Naive B cell (primary cell): ENCODE results near the gene FADS2. TPM values are rescaled to one million over a fixed set of nuclear protein-coding genes. Genes with fewer than 3 reads are reported as not detected.
A peak's percentile ranks its signal among the peaks of the same experiment; 100 is the strongest.

Experiments used
- ATAC-seq, 2 donors: fragments of 150-1000 bp; cut with Tn5 transposase; 2 replicates each; pipeline ENCODE4 v1.10.0; 2021; ENCODE audit warnings: low read depth in 2 of 2, mild to moderate bottlenecking in 2 of 2, moderate library complexity in 2 of 2
- DNase-seq: peaks from one replicate; pipeline ENCODE4 v3.0.0; 2022
- H3K27ac Mint-ChIP-seq, 6 donors: one replicate each; pipeline ENCODE4 v1.8.0; 2020 to 2022; ENCODE audit warnings: mild to moderate bottlenecking in 6 of 6, mixed read lengths in 6 of 6, moderate library complexity in 5 of 6, inconsistent platforms in 2 of 6
- H3K27me3 Mint-ChIP-seq, 3 donors: one replicate each; pipeline ENCODE4 v1.8.0; 2021 to 2022; ENCODE audit warnings: mixed read lengths in 3 of 3, mild to moderate bottlenecking in 1 of 3
- H3K36me3 Mint-ChIP-seq, 2 donors: one replicate each; pipeline ENCODE4 v1.8.0; 2020 to 2022; ENCODE audit warnings: mixed read lengths in 2 of 2, inconsistent platforms in 1 of 2, mild to moderate bottlenecking in 1 of 2
- H3K4me1 Mint-ChIP-seq, 3 donors: one replicate each; pipeline ENCODE4 v1.8.0; 2020 to 2022; ENCODE audit warnings: mixed read lengths in 3 of 3, inconsistent platforms in 1 of 3, mild to moderate bottlenecking in 1 of 3, moderate library complexity in 1 of 3
- H3K4me3 Mint-ChIP-seq, 8 donors: one replicate each; pipeline ENCODE4 v1.8.0; 2020 to 2022; ENCODE audit warnings: mild to moderate bottlenecking in 8 of 8, mixed read lengths in 8 of 8, moderate library complexity in 8 of 8, inconsistent platforms in 2 of 8
- H3K9me3 Mint-ChIP-seq, 7 donors: one replicate each; pipeline ENCODE4 v1.8.0; 2020 to 2022; ENCODE audit warnings: mixed read lengths in 7 of 7, mild to moderate bottlenecking in 5 of 7, inconsistent platforms in 2 of 7, moderate library complexity in 1 of 7
- polyA plus RNA-seq, 6 donors: library from polyadenylated mRNA; unstranded; fragments of 300-500 nt; fragmentation: Illumina TruSeq; gene quantifications; one replicate each; pipeline ENCODE4 v1.2.3, GENCODE V29; 2021; ENCODE audit warnings: low read depth in 6 of 6

Gene FADS2
- polyA plus RNA-seq, 6 donors from 2014 or later: 0.92 to 11.5 (median 2.0) TPM; not detected in 1

DNA sequence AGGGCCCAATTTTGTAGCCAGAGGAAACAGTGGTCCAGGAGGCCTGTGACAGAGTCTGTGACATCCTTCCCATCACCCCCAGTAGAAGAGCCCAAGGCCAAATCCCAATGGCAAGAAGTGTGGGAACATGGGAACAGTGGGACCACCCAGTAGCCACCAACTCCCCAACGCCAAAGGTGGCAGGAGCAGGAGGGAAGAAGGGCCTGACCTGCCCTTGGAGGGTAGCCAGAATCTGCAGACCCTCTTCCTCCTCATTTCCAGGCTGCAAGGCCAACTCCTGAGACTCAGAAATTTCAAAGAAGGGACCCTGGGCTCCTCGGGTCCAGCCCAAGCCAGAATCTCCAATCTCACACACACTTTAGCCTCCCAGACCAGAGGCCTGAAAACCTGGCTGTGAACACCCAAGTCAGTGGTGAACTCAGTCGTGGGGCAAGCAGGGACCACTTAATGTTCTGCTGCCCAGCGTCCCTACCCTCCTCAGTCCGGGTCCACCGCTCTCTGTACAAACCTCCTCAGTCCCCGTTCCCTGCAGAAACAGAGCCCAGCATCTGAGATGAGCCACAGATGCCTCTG is 83.1 kb downstream of the FADS2 start:
- ATAC-seq (no peak), DNase-seq (no peak)
- Mint-ChIP-seq H3K27me3 (peaks cover 14 to 37% (median 35%) of the 10 kb centered on the region in 3 donors), H3K36me3 (no peaks in the 10 kb centered on the region), H3K27ac (peak overlapping the region in 1 of 6 donors; percentile 28), H3K4me1 (peaks cover 10 to 20% (median 11%) of the 10 kb centered on the region in 3 donors), H3K4me3 (no peak overlapping the region), H3K9me3 (no peaks in the 10 kb centered on the region)

DNA sequence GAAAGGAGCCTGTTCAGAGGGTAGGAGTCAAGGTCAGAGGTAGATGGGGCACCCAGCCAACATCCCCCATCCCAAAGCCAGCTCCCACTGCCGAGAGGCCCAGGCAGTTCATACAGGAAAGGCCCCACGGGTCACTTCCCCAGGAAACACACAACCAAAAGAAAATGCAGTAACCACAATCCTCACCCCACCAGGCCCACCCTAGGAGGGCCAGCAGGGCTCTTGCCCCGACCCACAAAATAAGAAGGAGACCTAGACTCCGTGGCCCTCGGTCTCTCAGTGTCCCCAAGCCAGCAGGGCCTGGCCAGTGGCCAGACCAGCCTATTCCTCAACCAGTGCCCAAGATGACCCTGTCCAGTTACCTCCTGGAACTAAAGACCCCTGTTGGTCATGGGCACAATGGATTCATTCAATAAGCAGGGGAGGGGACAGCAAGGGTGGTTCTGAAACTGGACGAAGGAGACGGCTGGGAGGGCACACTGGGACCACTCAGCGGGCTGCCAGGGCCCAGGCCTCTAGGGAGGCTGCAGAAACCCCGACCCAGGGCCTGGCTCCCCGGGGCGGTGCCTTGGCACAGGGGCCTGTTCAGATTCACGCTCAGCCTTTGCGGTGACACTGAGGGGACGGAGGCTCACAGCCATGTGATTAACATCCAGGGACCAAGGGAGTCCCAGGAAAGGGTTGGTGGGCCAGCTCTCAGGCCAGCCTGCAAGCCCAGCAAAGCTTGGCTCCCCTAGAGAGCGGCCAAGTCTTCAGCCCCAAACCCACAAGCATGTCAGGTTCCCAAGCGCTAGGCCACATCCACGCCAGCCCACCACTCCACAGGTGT is 83.8 kb downstream of the FADS2 start:
- no peak for ATAC-seq
- H3K4me3 Mint-ChIP-seq: no peak overlapping the region
- no peak for DNase-seq
- peaks cover 6 to 16% (median 8%) of the 10 kb centered on the region in 3 donors for H3K4me1 Mint-ChIP-seq
- no peak overlapping the region for H3K27ac Mint-ChIP-seq
- H3K27me3 Mint-ChIP-seq: peaks cover 19 to 42% (median 41%) of the 10 kb centered on the region in 3 donors
- H3K36me3 Mint-ChIP-seq: no peaks in the 10 kb centered on the region
- no peaks in the 10 kb centered on the region for H3K9me3 Mint-ChIP-seq

DNA sequence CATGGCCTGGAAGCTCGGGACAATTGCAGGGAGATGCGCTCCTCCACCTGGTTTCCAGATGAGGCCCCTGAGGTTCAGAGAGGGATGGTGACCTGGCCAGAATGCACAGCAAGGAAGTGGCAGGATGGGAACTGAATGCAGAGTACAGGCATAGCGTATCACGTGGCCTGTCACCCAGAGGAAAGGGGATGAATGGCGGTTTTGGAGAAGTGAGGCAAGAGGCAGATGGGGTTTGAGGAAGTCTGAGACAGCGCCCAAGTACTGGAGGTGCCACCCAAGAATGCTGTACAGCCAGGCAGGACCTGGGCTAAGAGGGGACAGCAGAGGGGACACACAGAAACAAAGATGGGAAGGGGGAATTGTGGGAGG is 84.4 kb downstream of the FADS2 start:
- Mint-ChIP-seq H3K27me3 (peaks cover 21 to 45% (median 43%) of the 10 kb centered on the region in 3 donors), H3K4me1 (peaks cover 4 to 13% (median 8%) of the 10 kb centered on the region in 3 donors), H3K9me3 (no peaks in the 10 kb centered on the region), H3K27ac (no peak overlapping the region), H3K4me3 (no peak overlapping the region), H3K36me3 (peaks cover 0 to under 1% of the 10 kb centered on the region in 2 donors)
- no peak for DNase-seq
- peak; percentile 20 to 60 for ATAC-seq

DNA sequence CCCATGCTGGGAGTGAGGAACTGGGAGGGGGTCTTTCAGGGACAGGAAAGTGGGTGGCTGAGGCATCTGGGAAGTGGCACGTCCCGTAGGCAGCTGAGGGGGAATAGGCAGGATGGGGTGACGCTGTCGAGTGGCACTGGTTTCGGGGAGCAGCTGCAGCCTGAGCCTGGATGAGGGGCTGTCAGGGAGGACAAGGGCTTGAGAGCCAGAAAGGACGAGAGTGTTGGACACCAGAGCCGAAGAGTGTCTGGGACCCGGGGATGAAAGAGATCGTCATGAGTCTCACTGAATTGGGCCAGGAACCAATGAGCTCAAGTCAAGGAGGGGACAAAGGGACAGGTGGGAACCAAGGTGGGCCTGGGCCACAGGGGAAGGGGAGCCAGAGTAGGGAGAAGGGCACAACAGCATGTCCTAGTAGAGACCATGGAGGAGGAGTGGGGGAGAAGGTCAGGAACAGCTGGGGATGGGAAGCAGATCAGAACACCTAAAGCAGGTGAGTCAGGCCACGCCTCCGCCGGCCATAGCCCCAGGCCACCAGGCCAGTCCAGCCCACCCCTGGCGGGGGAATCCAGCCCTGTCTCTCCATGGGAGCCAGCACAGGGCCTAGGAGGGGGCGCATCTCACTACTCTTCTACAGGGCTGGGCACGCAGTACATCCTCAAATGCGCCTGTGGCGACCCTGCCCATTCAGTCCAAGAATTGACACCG is 85.0 kb downstream of the FADS2 start:
- Mint-ChIP-seq H3K9me3 (no peaks in the 10 kb centered on the region), H3K36me3 (peaks cover 0 to 7% of the 10 kb centered on the region in 2 donors), H3K4me1 (peaks cover 9 to 17% (median 14%) of the 10 kb centered on the region in 3 donors), H3K4me3 (peak overlapping the region in 1 of 8 donors; percentile 31), H3K27ac (peak overlapping the region in 2 of 6 donors; percentile 45 to 57), H3K27me3 (peaks cover 27 to 52% (median 49%) of the 10 kb centered on the region in 3 donors)
- ATAC-seq (no peak), DNase-seq (no peak)

DNA sequence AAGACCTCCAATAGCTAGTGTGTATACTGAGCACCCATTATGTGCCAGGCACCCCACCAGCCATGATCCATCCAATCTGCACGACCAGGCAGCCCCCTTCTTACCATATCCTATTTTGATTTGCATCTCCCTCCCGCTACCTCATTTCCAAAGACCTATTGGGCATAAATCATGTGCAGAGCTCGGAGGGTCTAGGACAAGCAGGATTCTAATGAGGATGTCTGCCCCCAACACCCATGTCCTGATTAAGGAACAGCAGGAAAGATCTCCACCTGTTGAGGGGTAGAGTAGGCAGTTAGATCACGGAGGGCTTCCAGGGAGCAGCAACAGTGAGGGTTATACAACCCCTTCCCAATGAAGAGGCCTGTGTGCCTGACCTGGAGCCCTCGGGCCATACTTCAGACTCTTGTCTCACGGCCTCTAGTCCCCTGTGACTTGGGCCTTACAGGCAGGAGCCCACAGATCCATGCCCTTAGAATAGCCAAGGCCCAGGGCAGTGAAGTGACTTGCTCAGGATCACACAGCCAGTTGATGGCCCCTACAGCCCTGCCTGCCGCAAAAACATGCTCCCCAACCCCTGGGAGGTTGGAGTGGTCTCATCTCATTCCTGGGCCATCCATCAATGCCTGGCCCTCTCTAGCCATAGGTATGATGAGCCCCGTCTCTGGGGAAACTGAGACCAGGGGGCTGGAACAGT is 85.7 kb downstream of the FADS2 start:
- peaks cover 14 to 22% (median 18%) of the 10 kb centered on the region in 3 donors for H3K4me1 Mint-ChIP-seq
- peaks cover 0 to 12% of the 10 kb centered on the region in 2 donors for H3K36me3 Mint-ChIP-seq
- DNase-seq (no peak), ATAC-seq (no peak)
- no peaks in the 10 kb centered on the region for H3K9me3 Mint-ChIP-seq
- no peak overlapping the region for H3K27ac Mint-ChIP-seq
- peak overlapping the region in 1 of 8 donors; percentile 25 for H3K4me3 Mint-ChIP-seq
- H3K27me3 Mint-ChIP-seq: peaks cover 34 to 59% (median 56%) of the 10 kb centered on the region in 3 donors

DNA sequence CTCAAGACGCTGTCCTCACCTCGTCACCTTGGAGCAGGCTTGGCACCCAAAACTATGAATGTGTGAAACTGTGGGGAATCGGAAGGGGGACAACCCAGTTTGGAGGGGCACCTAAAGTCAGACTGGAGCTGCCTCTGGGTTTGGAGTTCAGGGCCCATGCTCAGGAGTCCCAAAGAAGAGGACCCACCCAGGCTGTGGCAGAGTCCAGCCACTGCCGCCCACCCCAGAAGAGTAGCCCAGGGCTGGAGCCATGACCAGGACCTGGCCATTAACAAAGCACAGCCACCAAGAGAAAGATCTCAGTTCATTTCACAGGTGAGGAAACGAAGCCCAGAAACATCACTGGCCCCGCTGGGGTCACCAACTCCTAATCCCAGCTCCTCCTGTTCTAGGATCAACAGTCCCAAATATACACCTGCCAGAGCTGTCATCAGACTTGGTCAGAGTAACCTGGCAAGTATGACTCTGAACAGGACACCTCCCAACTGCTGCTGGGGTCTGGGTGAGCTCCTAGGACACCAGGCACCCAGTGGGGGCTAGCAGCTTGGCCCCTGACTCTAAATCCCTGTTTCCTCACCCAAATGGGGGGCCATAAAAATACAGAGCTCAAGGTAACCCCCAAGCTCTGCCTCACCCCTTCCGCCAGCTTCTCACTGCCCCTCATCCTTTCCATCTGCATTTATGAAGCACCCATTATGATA is 86.5 kb downstream of the FADS2 start:
- Mint-ChIP-seq H3K27ac (peak overlapping the region in 1 of 6 donors; percentile 53), H3K4me3 (peak overlapping the region in 3 of 8 donors; percentile 25 to 66 (median 45)), H3K27me3 (peaks cover 39 to 66% (median 64%) of the 10 kb centered on the region in 3 donors), H3K36me3 (peaks cover 0 to 12% of the 10 kb centered on the region in 2 donors), H3K9me3 (no peaks in the 10 kb centered on the region), H3K4me1 (peaks cover 14 to 24% (median 18%) of the 10 kb centered on the region in 3 donors)
- DNase-seq (no peak), ATAC-seq (no peak)

DNA sequence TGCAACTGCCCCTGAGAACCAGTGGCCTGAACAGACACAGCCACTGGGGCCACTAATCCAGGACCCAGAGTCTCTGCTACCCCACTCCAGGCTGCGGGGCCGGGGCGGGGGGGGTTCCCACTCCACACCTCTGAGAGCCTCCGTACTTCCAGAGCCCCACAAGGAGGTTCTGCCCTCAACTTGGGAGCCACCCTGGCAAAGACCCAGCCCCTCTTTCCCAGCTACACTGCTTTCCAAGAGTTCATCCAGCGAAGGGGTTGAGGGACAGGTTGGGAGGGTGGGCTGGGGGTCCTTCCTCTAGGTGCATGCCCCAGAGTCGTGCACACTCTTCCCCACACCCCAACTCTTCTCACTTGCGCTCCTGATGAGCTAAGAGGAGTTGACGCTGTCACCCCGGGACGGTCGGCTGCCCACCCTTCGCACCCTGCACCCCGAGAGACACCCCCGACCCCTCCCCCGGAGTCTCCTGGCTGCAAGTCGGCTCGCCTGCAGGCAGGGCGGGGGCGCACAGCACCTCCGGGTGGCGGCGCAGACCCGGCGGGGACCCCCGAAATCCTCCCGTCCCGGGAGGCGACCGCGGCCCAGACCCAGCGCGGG is 88.7 kb downstream of the FADS2 start:
- Mint-ChIP-seq H3K4me1 (peaks cover 14 to 33% (median 18%) of the 10 kb centered on the region in 3 donors), H3K27me3 (peaks cover 49 to 85% (median 81%) of the 10 kb centered on the region in 3 donors), H3K4me3 (peak overlapping the region; percentile 36 to 84 (median 61)), H3K36me3 (peaks cover 0 to 12% of the 10 kb centered on the region in 2 donors), H3K27ac (no peak overlapping the region), H3K9me3 (no peaks in the 10 kb centered on the region)
- DNase-seq: no peak
- peak; percentile 33 to 39 for ATAC-seq

Other genes starting within 250 kb of the FADS2 start
- gene SYT7, start 247.2 kb upstream of the FADS2 start, polyA plus RNA-seq: not detected
- not detected for gene DAGLA, start 147.9 kb upstream of the FADS2 start, polyA plus RNA-seq
- under 1 TPM in 5 of 6 donors, not detected in 1; 0.11 to 0.35 (median 0.17) TPM for gene MYRF, start 75.7 kb upstream of the FADS2 start, polyA plus RNA-seq
- 100 to 1,000 TPM; 117 to 238 (median 185) TPM for gene TMEM258, start 35.7 kb upstream of the FADS2 start, polyA plus RNA-seq
- gene FEN1, start 35.4 kb upstream of the FADS2 start, polyA plus RNA-seq: 10 to 100 TPM in 5 of 6 donors, 1 to 10 TPM in 1; 8.0 to 23.8 (median 15.3) TPM
- gene FADS1, start 11.3 kb upstream of the FADS2 start, polyA plus RNA-seq: 10 to 100 TPM in 1 of 6 donors, 1 to 10 TPM in 3, under 1 TPM in 1, not detected in 1; 0.79 to 14.0 (median 1.6) TPM
- 10 to 100 TPM; 27.6 to 41.3 (median 34.4) TPM for gene FADS3, start 63.2 kb downstream of the FADS2 start, polyA plus RNA-seq
- not detected for gene RAB3IL1, start 89.3 kb downstream of the FADS2 start, polyA plus RNA-seq
- gene BEST1, start 122.1 kb downstream of the FADS2 start, polyA plus RNA-seq: 1 to 10 TPM; 1.4 to 3.3 (median 2.6) TPM
- gene FTH1, start 139.3 kb downstream of the FADS2 start, polyA plus RNA-seq: 1,000 to 10,000 TPM; 4,039 to 5,068 (median 4,261) TPM